Measurements from ENCODE around the gene PAXX.
"Not testable (repeated sequence)": the region's sequence is repeated elsewhere in the genome, so short reads cannot be mapped to it uniquely, and the experiment has no call there.

Gene PAXX

GRCh38 chr9:137031904-137032640, 39.9 kb downstream of the PAXX start, which contains the start of gene FUT7:
TSS of gene FUT7 (minus strand) at chr9:137032088. CDS start at chr9:137031991, 97 bp downstream.
- peak in 1 of 2 donors; percentile 27 for DNase-seq (ENCODE audit: low read depth in 2 of 2)

- no peak for DNase-seq (ENCODE audit: low read depth in 2 of 2)
These were observed 40.6 kb downstream of the PAXX start for GRCh38 chr9:137032858-137033257.

GRCh38 chr9:137033481-137033880, 41.3 kb downstream of the PAXX start:
- not testable (repeated sequence) for DNase-seq (ENCODE audit: low read depth in 2 of 2)

GRCh38 chr9:137034039-137034708, 42.0 kb downstream of the PAXX start:
- DNase-seq (ENCODE audit: low read depth in 2 of 2): no peak

DNA sequence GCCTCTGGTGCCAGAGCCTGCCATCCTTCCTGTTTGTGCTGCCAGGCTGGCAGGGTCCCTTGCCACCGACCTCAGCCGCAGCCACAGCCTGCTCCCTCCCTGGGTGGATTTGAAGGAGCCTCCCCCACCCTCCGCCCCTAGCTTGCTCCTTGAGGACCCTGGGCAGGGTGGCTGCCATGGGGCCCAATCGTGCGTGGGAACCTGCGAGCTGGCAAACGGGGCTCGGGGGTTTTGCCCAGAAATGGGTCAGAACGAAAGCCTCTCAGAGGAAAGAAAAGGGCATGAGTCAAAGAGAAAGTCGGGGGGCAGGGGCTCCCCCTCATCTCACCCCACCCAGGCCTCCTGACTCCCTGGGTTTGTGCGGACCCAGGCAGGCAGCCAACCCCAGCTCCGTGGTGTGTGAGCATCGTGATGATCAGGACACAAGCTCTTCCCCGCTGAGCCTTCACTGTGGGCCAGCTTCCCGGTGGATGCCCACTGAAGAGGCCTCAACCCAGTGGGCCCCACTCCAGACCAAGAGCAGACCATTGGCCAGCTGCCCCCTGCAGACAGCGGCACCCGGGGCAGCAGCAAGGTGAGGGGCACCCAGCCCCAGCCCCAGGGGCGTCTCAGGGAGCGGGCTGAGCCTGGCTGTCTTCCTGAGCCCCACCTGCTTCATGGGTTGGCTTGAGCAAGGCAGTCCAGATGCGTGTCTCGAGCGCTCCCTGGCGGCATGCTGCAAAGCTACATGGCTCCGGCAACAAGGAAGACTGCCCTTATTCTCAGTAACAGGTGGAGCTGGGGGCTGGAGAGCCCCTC, 42.7 kb downstream of the PAXX start:
- peak; percentile 82 to 83 for DNase-seq (ENCODE audit: low read depth in 2 of 2)

- no peak for DNase-seq (ENCODE audit: low read depth in 2 of 2)
These were observed 43.2 kb downstream of the PAXX start for GRCh38 chr9:137035507-137035834.

DNA sequence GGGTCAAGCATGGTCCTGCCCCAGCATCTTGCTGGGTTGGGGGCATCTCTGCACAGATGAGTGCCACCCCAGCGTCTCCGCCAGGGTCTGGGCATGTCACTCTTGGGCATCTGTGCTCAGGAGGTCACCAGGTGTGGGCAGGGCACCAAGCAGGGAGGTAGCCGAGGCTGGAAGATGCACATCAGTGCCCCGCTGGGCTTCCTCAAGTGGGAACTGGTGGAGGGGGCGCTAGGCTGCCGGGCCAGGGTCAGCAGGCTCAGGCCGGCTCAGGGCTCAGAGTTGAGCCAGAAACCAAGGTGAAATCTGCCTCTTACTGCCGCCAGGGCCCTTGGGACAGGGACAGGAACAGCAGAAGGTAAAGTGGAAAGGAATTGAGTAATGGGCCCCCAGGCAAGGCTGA, 43.7 kb downstream of the PAXX start:
- no peak for DNase-seq (ENCODE audit: low read depth in 2 of 2)

- DNase-seq (ENCODE audit: low read depth in 2 of 2): no peak
These were observed 44.8 kb downstream of the PAXX start for GRCh38 chr9:137037035-137037434.

GRCh38 chr9:137037483-137037882, 45.3 kb downstream of the PAXX start:
- DNase-seq (ENCODE audit: low read depth in 2 of 2): no peak

DNA sequence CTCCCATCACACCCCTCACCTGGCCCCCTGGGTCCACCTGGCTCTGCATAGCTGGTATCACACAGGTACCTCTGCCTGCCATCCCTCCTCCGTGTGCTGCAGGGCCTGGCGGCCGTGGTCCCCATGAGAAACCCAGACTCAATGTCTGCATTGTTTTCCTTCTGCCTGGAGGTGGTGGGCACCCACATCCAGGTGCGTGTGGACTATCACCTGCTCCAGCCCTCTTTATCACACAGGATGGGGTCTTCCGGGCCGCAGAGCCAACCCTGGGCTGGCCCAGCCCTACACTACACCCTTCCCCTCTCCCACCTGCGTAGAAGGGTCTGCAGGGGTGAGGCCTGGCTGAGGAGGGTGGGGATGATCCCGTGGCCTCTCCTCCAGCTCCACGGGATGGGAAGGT, 46.7 kb downstream of the PAXX start:
- no peak for DNase-seq (ENCODE audit: low read depth in 2 of 2)

- no peak for DNase-seq (ENCODE audit: low read depth in 2 of 2)
These were observed 47.6 kb downstream of the PAXX start for GRCh38 chr9:137039611-137040366.

DNA sequence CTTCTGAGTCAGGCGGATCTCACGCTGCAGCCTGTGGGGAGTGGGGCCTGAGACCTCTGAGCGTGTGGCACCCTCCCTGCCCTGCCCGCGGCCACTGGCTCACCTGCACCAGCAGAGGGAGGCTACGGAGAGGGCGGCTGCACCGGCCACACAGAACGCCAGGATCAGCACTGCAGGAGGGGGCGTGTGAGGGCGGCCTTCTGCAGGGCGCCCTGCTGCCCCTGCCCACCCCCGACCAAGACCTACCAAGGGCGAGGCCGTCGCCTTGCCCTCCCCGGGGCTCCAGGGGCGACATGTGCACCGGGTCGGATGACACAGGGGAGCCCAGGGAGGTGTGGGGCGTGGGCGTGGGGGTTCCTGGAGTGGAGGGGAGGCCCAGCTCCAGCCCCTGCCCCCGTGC, 48.3 kb downstream of the PAXX start:
- no peak for DNase-seq (ENCODE audit: low read depth in 2 of 2)

- no peak for DNase-seq (ENCODE audit: low read depth in 2 of 2)
These were observed 48.9 kb downstream of the PAXX start for GRCh38 chr9:137041124-137041523.

- no peak for DNase-seq (ENCODE audit: low read depth in 2 of 2)
These were observed 50.8 kb downstream of the PAXX start for GRCh38 chr9:137042751-137043727.
